ENCODE data around the gene RAB11A. TPM values are rescaled to one million over a fixed set of nuclear protein-coding genes. Genes with fewer than 3 reads are reported as not detected.

The RAB11A gene
- polyA plus RNA-seq, 1 donor from 2014 or later, result 600 TPM

- Histone ChIP-seq H4K20me1 (ENCODE audit: insufficient read depth) (no peaks in the 10 kb centered on the region), H3K9me2 (ENCODE audit: insufficient read depth, low read length) (no peaks in the 10 kb centered on the region), H3K36me3 (ENCODE audit: insufficient read depth, low read length) (no peaks in the 10 kb centered on the region), H3F3A (ENCODE audit: insufficient read depth, low read length, poor library complexity, severe bottlenecking) (no peaks in the 10 kb centered on the region), H3K4me3 (ENCODE audit: low read length) (no peak overlapping the region), H3K27me3 (ENCODE audit: insufficient read depth, low read depth, low read length) (no peaks in the 10 kb centered on the region), H3K27ac (ENCODE audit: low read length) (no peak overlapping the region), H3K4me2 (ENCODE audit: low read length) (no peak overlapping the region), H2AFZ (ENCODE audit: low read depth, low read length) (no peak overlapping the region), H3K9ac (ENCODE audit: low read length) (no peak overlapping the region), H3K79me2 (replicated peaks; ENCODE audit: insufficient read depth, low read length) (no peaks in the 10 kb centered on the region), H3K9me3 (ENCODE audit: low read length) (no peaks in the 10 kb centered on the region)
- TF ChIP-seq POLR2AphosphoS5 (IDR thresholded peaks at IDR 0.05) (no peak), CTCF (IDR thresholded peaks at IDR 0.05; ENCODE audit: poor library complexity, severe bottlenecking) (no peak)
Measured at GRCh38 chr15:65821070-65821469, 48.2 kb upstream of the RAB11A start.

- no peak overlapping the region for H3K27ac ChIP-seq (ENCODE audit: low read length)
- no peak overlapping the region for H3K9ac ChIP-seq (ENCODE audit: low read length)
- H3K36me3 ChIP-seq (ENCODE audit: insufficient read depth, low read length), result no peaks in the 10 kb centered on the region
- no peak overlapping the region for H3K4me2 ChIP-seq (ENCODE audit: low read length)
- no peak overlapping the region for H3K4me3 ChIP-seq (ENCODE audit: low read length)
- no peaks in the 10 kb centered on the region for H3K9me2 ChIP-seq (ENCODE audit: insufficient read depth, low read length)
- no peak for TF ChIP-seq RAD21 (conservative IDR thresholded peaks at IDR 0.05)
- TF ChIP-seq MXI1 (conservative IDR thresholded peaks at IDR 0.05; ENCODE audit: poor library complexity, severe bottlenecking), result no peak
- TF ChIP-seq SMC3 (conservative IDR thresholded peaks at IDR 0.05; ENCODE audit: poor library complexity), result no peak
- H2AFZ ChIP-seq (ENCODE audit: low read depth, low read length), result no peak overlapping the region
- H3K27me3 ChIP-seq (ENCODE audit: insufficient read depth, low read depth, low read length), result no peaks in the 10 kb centered on the region
- H4K20me1 ChIP-seq (ENCODE audit: insufficient read depth), result no peaks in the 10 kb centered on the region
- no peaks in the 10 kb centered on the region for H3K79me2 ChIP-seq (replicated peaks; ENCODE audit: insufficient read depth, low read length)
- no peaks in the 10 kb centered on the region for H3K9me3 ChIP-seq (ENCODE audit: low read length)
- no peaks in the 10 kb centered on the region for H3F3A ChIP-seq (ENCODE audit: insufficient read depth, low read length, poor library complexity, severe bottlenecking)
Measured at GRCh38 chr15:65822316-65822715, 47.0 kb upstream of the RAB11A start.

GRCh38 chr15:65824031-65824743 lies 45.1 kb upstream of the RAB11A start:
- peak; percentile 31 for TF ChIP-seq RAD21 (conservative IDR thresholded peaks at IDR 0.05)
- TF ChIP-seq CTCF (IDR thresholded peaks at IDR 0.05; ENCODE audit: poor library complexity, severe bottlenecking), result peak; percentile 58
- no peak for TF ChIP-seq REST (IDR thresholded peaks at IDR 0.05; ENCODE audit: borderline replicate concordance)
- TF ChIP-seq EP300 (conservative IDR thresholded peaks at IDR 0.05; ENCODE audit: poor library complexity, severe bottlenecking), result no peak
- Histone ChIP-seq H3K4me2 (ENCODE audit: low read length) (no peak overlapping the region), H3K9me3 (ENCODE audit: low read length) (no peaks in the 10 kb centered on the region), H3K27ac (ENCODE audit: low read length) (no peak overlapping the region), H3K27me3 (ENCODE audit: insufficient read depth, low read depth, low read length) (no peaks in the 10 kb centered on the region), H3K9ac (ENCODE audit: low read length) (no peak overlapping the region), H4K20me1 (ENCODE audit: insufficient read depth) (no peaks in the 10 kb centered on the region), H3F3A (ENCODE audit: insufficient read depth, low read length, poor library complexity, severe bottlenecking) (no peaks in the 10 kb centered on the region), H2AFZ (ENCODE audit: low read depth, low read length) (no peak overlapping the region), H3K36me3 (ENCODE audit: insufficient read depth, low read length) (no peaks in the 10 kb centered on the region), H3K9me2 (ENCODE audit: insufficient read depth, low read length) (no peaks in the 10 kb centered on the region), H3K79me2 (replicated peaks; ENCODE audit: insufficient read depth, low read length) (no peaks in the 10 kb centered on the region), H3K4me3 (ENCODE audit: low read length) (no peak overlapping the region)
